PC-9 (cell line): Measurements from ENCODE around the gene SYT2. TPM values are rescaled to one million over a fixed set of nuclear protein-coding genes. Genes with fewer than 3 reads are reported as not detected.

Experiments used
- BruUV-seq: library from RNA; stranded (reverse); fragments of 400-500 nt; replicated peaks from 2 replicates; lab custom pipeline; 2021; lab: Mats Ljungman, UMichigan
- CTCF ChIA-PET: fragments of 300-600 bp; sonication (Branson Sonifier 250); formaldehyde crosslinking; loops from one replicate; lab custom pipeline; 2022; ENCODE audit warnings: antibody characterized with exemption; lab: Charles Lee
- POLR2A ChIA-PET: fragments of 300-600 bp; sonication (Branson Sonifier 250); formaldehyde crosslinking; loops from one replicate; lab custom pipeline; 2022; ENCODE audit warnings: antibody characterized with exemption; ENCODE audit not compliant: unreplicated experiment; lab: Charles Lee
- DNase-seq, 2 experiments: peaks; one replicate each; pipeline versions ENCODE4 v3.0.0 to v3.0.0-alpha.2; 2015 to 2022; ENCODE audit warnings: mixed read lengths in 1 of 2
- H2AFZ ChIP-seq: fragments of 200-600 bp; sonication (generic); 2 replicates; pipeline ENCODE4 v1.8.1; 2017; ENCODE audit warnings: antibody characterized with exemption
- H3F3A ChIP-seq: fragments of 200-600 bp; sonication (generic); 2 replicates; pipeline ENCODE4 v1.8.1; 2017; ENCODE audit warnings: antibody characterized with exemption, mild to moderate bottlenecking, low read depth; ENCODE audit not compliant: insufficient read depth
- H3K27ac ChIP-seq: fragments of 200-600 bp; sonication (generic); 2 replicates; pipeline ENCODE4 v1.6.1; 2016; ENCODE audit warnings: mixed run types
- H3K27me3 ChIP-seq: fragments of 200-600 bp; sonication (generic); 2 replicates; pipeline ENCODE4 v1.6.1; 2016; ENCODE audit warnings: low read depth, mixed run types; ENCODE audit not compliant: insufficient read depth
- H3K36me3 ChIP-seq: fragments of 200-600 bp; sonication (generic); 2 replicates; pipeline ENCODE4 v1.6.1; 2016; ENCODE audit warnings: low read depth, mixed run types
- H3K4me1 ChIP-seq: fragments of 200-600 bp; sonication (generic); replicated peaks from 2 replicates; pipeline ENCODE4 v1.6.1; 2016; ENCODE audit warnings: mixed run types; ENCODE audit not compliant: insufficient read depth
- H3K4me2 ChIP-seq: fragments of 200-600 bp; sonication (generic); 2 replicates; pipeline ENCODE4 v1.6.1; 2017; ENCODE audit warnings: mixed run types
- H3K4me3 ChIP-seq: fragments of 200-600 bp; sonication (generic); 2 replicates; pipeline ENCODE4 v1.6.1; 2016; ENCODE audit warnings: mixed run types
- H3K79me2 ChIP-seq: fragments of 200-600 bp; sonication (generic); 2 replicates; pipeline ENCODE4 v1.6.1; 2017; ENCODE audit warnings: low read depth, mixed run types
- H3K9me2 ChIP-seq: fragments of 200-600 bp; sonication (generic); 2 replicates; pipeline ENCODE4 v1.8.1; 2017; ENCODE audit warnings: mild to moderate bottlenecking; ENCODE audit not compliant: insufficient read depth
- H3K9me3 ChIP-seq: fragments of 200-600 bp; sonication (generic); 2 replicates; pipeline ENCODE4 v1.8.1; 2016; ENCODE audit warnings: low read depth; ENCODE audit not compliant: insufficient read depth
- H4K20me1 ChIP-seq: fragments of 200-600 bp; sonication (generic); 2 replicates; pipeline ENCODE4 v1.8.1; 2017; ENCODE audit not compliant: insufficient read depth
- EZH2 ChIP-seq: fragments of 200-600 bp; sonication (generic); IDR thresholded peaks from 2 replicates; pipeline ENCODE4 v1.8.0; 2017; ENCODE audit warnings: antibody characterized with exemption, low read depth
- intact Hi-C: fragments of 100-400 bp; cut with micrococcal nuclease; formaldehyde crosslinking; loops from one replicate; pipeline ENCODE4 v1.10.0; 2022; ENCODE audit not compliant: unreplicated experiment
- total RNA-seq: library from RNA; stranded (reverse); gene quantifications from 2 replicates; pipeline ENCODE4 v1.2.3, GENCODE V29; 2021
- TF ChIP-seq, protein P1 (sequence below): fragments of 200-600 bp; sonication (generic); conservative IDR thresholded peaks from 2 replicates; pipeline ENCODE4 v1.6.1; 2017; ENCODE audit warnings: mixed run types, antibody characterized with exemption, mild to moderate bottlenecking, moderate library complexity

The SYT2 gene
- total RNA-seq, 1 experiment from 2014 or later, result 0.07 TPM

- H3K9me3 ChIP-seq, result no peaks in the 10 kb centered on the region
- no peak overlapping the region for H2AFZ ChIP-seq
- peak overlapping the region; percentile 47 for H3K27ac ChIP-seq
- no peaks in the 10 kb centered on the region for H3K9me2 ChIP-seq
- peaks cover 18% of the 10 kb centered on the region for H3K4me1 ChIP-seq
- BruUV-seq, result no TSS peak
- POLR2A ChIA-PET, result interaction anchor here (0.6 kb wide), 1 partner anchor 21 kb away, joined by 6 read pairs; no protein-coding TSS in a partner anchor
- no peak for TF ChIP-seq EZH2
- TF ChIP-seq, protein P1, sequence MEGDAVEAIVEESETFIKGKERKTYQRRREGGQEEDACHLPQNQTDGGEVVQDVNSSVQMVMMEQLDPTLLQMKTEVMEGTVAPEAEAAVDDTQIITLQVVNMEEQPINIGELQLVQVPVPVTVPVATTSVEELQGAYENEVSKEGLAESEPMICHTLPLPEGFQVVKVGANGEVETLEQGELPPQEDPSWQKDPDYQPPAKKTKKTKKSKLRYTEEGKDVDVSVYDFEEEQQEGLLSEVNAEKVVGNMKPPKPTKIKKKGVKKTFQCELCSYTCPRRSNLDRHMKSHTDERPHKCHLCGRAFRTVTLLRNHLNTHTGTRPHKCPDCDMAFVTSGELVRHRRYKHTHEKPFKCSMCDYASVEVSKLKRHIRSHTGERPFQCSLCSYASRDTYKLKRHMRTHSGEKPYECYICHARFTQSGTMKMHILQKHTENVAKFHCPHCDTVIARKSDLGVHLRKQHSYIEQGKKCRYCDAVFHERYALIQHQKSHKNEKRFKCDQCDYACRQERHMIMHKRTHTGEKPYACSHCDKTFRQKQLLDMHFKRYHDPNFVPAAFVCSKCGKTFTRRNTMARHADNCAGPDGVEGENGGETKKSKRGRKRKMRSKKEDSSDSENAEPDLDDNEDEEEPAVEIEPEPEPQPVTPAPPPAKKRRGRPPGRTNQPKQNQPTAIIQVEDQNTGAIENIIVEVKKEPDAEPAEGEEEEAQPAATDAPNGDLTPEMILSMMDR, result no peak
- no peak overlapping the region for H3K4me3 ChIP-seq
- no peaks in the 10 kb centered on the region for H3K27me3 ChIP-seq
- CTCF ChIA-PET, result interaction anchor here (0.6 kb wide), 1 partner anchor 81 kb away, joined by 3 read pairs; no protein-coding TSS in a partner anchor
- H3K79me2 ChIP-seq, result no peaks in the 10 kb centered on the region
- no peak overlapping the region for H3K4me2 ChIP-seq
- no peaks in the 10 kb centered on the region for H4K20me1 ChIP-seq
- intact Hi-C loops, result no loop called here
- peaks cover 6% of the 10 kb centered on the region; the same call in 1 of the 2 replicates for H3K36me3 ChIP-seq
- peak in 1 of 2 experiments; percentile 65 for DNase-seq
- H3F3A ChIP-seq, result no peaks in the 10 kb centered on the region
These were observed 142.5 kb downstream of the SYT2 start for GRCh38 chr1:202567738-202568137.

DNA sequence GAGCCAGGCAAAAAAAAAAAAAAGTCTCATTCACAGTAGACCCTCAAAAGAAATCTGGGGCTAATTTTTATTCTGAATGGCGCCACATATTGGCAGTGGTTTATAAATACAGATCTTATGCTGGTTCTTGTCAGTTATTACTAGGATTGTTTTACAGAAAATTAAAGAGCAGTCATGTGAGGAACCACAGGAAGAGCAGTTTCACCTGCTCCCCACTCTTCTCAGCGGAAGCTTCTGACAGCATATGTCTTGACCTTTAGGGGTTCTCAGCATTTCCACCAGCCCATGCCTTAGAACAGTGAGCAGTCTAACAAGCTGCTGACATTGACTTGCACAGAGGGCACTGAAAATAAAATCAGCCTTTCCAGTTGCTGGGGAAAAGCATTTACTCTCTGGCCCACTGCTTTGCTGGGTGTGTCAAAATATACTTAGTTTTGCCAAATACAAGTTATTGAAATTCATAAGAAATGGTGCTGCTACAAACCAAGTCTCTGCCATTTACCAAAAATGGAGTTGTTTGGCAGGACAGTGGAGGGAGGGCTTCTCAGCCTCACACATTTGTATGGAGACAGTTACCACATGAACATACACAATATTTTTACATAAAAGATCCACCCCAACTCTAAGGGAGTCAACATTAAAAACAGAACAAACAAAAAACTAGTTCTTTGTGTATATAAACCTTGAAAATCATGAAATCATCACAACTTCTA is 144.2 kb downstream of the SYT2 start:
- CTCF ChIA-PET, result interaction anchor here (0.6 kb wide), 1 partner anchor 1653 kb away, joined by 3 read pairs; no protein-coding TSS in a partner anchor

GRCh38 chr1:202564958-202565495 is 145.2 kb downstream of the SYT2 start:
- H3K9me2 ChIP-seq, result no peaks in the 10 kb centered on the region
- TF ChIP-seq, protein P1, result no peak
- TF ChIP-seq EZH2, result no peak
- H3F3A ChIP-seq, result no peaks in the 10 kb centered on the region
- BruUV-seq, result no TSS peak
- no peak overlapping the region for H2AFZ ChIP-seq
- intact Hi-C loops, result no loop called here
- H3K9me3 ChIP-seq, result no peaks in the 10 kb centered on the region
- H3K4me1 ChIP-seq, result peaks cover 18% of the 10 kb centered on the region
- no peak overlapping the region for H3K27ac ChIP-seq
- H3K4me2 ChIP-seq, result no peak overlapping the region
- no peaks in the 10 kb centered on the region for H4K20me1 ChIP-seq
- H3K79me2 ChIP-seq, result no peaks in the 10 kb centered on the region
- no peak for DNase-seq
- no peak overlapping the region for H3K4me3 ChIP-seq
- ChIA-PET POLR2A (no interaction called here), CTCF (no interaction called here)
- H3K36me3 ChIP-seq, result peaks cover 9% of the 10 kb centered on the region; the same call in 1 of the 2 replicates
- no peaks in the 10 kb centered on the region for H3K27me3 ChIP-seq

More for the DNA sequence above, 144.2 kb downstream of the SYT2 start:
- Histone ChIP-seq H3K36me3 (peaks cover 9% of the 10 kb centered on the region; the same call in 1 of the 2 replicates), H3K9me3 (no peaks in the 10 kb centered on the region), H3K27me3 (no peaks in the 10 kb centered on the region), H3K79me2 (no peaks in the 10 kb centered on the region), H3K27ac (no peak overlapping the region), H3K4me3 (no peak overlapping the region), H2AFZ (no peak overlapping the region), H4K20me1 (no peaks in the 10 kb centered on the region), H3K9me2 (no peaks in the 10 kb centered on the region), H3F3A (no peaks in the 10 kb centered on the region), H3K4me1 (peaks cover 18% of the 10 kb centered on the region), H3K4me2 (no peak overlapping the region)
- POLR2A ChIA-PET, result interaction anchor here (0.7 kb wide), 1 partner anchor 14 kb away, joined by 9 read pairs; no protein-coding TSS in a partner anchor
- intact Hi-C loops, result no loop called here
- no TSS peak for BruUV-seq
- TF ChIP-seq EZH2, result no peak
- TF ChIP-seq, protein P1, result no peak
- DNase-seq, result no peak
